DND-41 (cell line): Measurements from ENCODE around the gene NSMCE3.

Experiments
- CTCF ChIP-seq: IDR thresholded peaks from 2 replicates; pipeline ENCODE4 v1.5.1; 2012; ENCODE audit warnings: borderline replicate concordance, low read length, moderate library complexity, mild to moderate bottlenecking; ENCODE audit not compliant: poor library complexity, severe bottlenecking; ENCODE audit errors: extremely low read depth
- EZH2 ChIP-seq: IDR thresholded peaks from 3 replicates; pipeline ENCODE4 v1.6.1; 2012; ENCODE audit warnings: borderline replicate concordance, low read depth, mild to moderate bottlenecking, moderate library complexity, low read length, inconsistent platforms; ENCODE audit not compliant: severe bottlenecking

- TF ChIP-seq CTCF = no peak
- no peak for TF ChIP-seq EZH2
These were observed 21.6 kb upstream of the NSMCE3 start for GRCh38 chr15:29291067-29291845.
